ENCODE measurements around the gene CCDC28B.

Gene CCDC28B

GRCh38 chr1:32223683-32224082, 23.3 kb downstream of the CCDC28B start:
- no peak for DNase-seq

- no peak for DNase-seq
Measured at GRCh38 chr1:32224285-32224684, 23.9 kb downstream of the CCDC28B start.

GRCh38 chr1:32228771-32229170, 28.4 kb downstream of the CCDC28B start:
- no peak for DNase-seq

- no peak for DNase-seq
Measured at GRCh38 chr1:32231843-32232432, 31.5 kb downstream of the CCDC28B start.

GRCh38 chr1:32232558-32233304, 32.3 kb downstream of the CCDC28B start:
- DNase-seq, result no peak

GRCh38 chr1:32234792-32235191, 34.4 kb downstream of the CCDC28B start:
- no peak for DNase-seq

GRCh38 chr1:32239337-32239736, 38.9 kb downstream of the CCDC28B start:
- DNase-seq, result no peak

- DNase-seq, result no peak
Measured at GRCh38 chr1:32239790-32240139, 39.4 kb downstream of the CCDC28B start.

- DNase-seq, result peak; percentile 48
Measured at GRCh38 chr1:32240140-32240951, 40.0 kb downstream of the CCDC28B start.

GRCh38 chr1:32241001-32241763, 40.8 kb downstream of the CCDC28B start:
- peak; percentile 32 for DNase-seq

- no peak for DNase-seq
Measured at GRCh38 chr1:32242341-32242851, 42.0 kb downstream of the CCDC28B start.

- DNase-seq, result no peak
Measured at GRCh38 chr1:32246888-32247273, 46.5 kb downstream of the CCDC28B start, which contains the start of gene FAM167B. Gene FAM167B, plus strand, starts transcription at chr1:32247222. Its CDS starts 200 bp downstream, at chr1:32247422.

- no peak for DNase-seq
Measured at GRCh38 chr1:32247452-32247851, 47.1 kb downstream of the CCDC28B start.

GRCh38 chr1:32247983-32248889, 47.8 kb downstream of the CCDC28B start:
- peak; percentile 61 for DNase-seq

GRCh38 chr1:32249831-32250525, 49.6 kb downstream of the CCDC28B start:
- DNase-seq, result peak; percentile 78

GRCh38 chr1:32250893-32251716, 50.7 kb downstream of the CCDC28B start, which contains the start of gene LCK:
Gene LCK, plus strand, starts transcription at chr1:32251265. Its CDS starts 23,065 bp downstream, at chr1:32274330.
- peak; percentile 61 for DNase-seq
